Erythroblast (primary cell): ENCODE data around the gene DLG2.

Experiments used
- DNase-seq, 2 experiments: peaks; one replicate each; lab custom pipeline; 2025; lab: John Stamatoyannopoulos, UW
- GATA1 ChIP-seq: IDR thresholded peaks from 2 replicates; pipeline ENCODE4 v1.6.1; 2011; ENCODE audit warnings: low read depth, mild to moderate bottlenecking, control low read depth, low read length, moderate library complexity
- POLR2A ChIP-seq: IDR thresholded peaks from 2 replicates; pipeline ENCODE4 v1.6.1; 2011; ENCODE audit warnings: mild to moderate bottlenecking, low read length

Gene DLG2

GRCh38 chr11:84958295-84958694 is 668.8 kb downstream of the DLG2 start:
- TF ChIP-seq GATA1, result no peak
- no peak for TF ChIP-seq POLR2A
- DNase-seq, result no peak

DNA sequence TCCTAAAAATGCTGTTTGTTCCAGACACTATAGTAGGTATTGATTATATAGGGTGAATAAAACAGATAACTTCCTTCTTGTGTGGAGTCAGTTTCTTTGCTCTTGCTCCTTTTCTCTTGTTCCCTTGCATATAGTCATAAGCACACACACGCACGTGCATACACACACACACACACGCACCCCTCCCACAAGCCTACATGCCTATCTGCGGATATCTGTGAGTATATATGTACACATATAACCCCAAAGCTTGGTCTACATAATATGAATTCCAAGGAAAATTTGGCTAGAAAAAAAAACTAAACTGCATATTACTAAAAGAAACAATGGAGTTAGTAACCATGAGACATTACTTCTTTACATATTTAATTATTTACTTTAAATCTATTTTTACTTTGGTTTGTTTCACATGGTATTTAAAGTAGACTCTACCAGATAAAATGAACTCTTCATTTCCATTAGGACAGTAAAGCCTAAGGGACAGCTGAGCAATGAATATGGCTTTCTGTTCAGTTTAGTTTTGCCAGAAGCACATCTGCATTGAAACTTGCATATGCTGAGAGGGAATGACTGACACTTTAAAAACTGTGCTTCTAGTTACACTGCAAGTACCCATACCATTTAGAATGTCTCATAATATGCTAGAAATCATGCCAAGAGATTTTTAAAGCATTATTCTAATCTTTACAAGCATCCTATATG is 676.4 kb downstream of the DLG2 start:
- no peak for DNase-seq
- no peak for TF ChIP-seq GATA1

GRCh38 chr11:84947970-84948580 is 679.1 kb downstream of the DLG2 start:
- no peak for TF ChIP-seq POLR2A
- TF ChIP-seq GATA1, result no peak

GRCh38 chr11:84947070-84947469 is 680.1 kb downstream of the DLG2 start:
- no peak for TF ChIP-seq GATA1
- DNase-seq, result no peak

More at GRCh38 chr11:84947970-84948580, 679.1 kb downstream of the DLG2 start:
- no peak for DNase-seq

GRCh38 chr11:84930863-84931262 is 696.3 kb downstream of the DLG2 start:
- DNase-seq, result no peak
- TF ChIP-seq GATA1, result no peak
- TF ChIP-seq POLR2A, result no peak

- no peak for DNase-seq
- TF ChIP-seq POLR2A, result no peak
- no peak for TF ChIP-seq GATA1
Measured at GRCh38 chr11:84929738-84930137, 697.4 kb downstream of the DLG2 start.

DNA sequence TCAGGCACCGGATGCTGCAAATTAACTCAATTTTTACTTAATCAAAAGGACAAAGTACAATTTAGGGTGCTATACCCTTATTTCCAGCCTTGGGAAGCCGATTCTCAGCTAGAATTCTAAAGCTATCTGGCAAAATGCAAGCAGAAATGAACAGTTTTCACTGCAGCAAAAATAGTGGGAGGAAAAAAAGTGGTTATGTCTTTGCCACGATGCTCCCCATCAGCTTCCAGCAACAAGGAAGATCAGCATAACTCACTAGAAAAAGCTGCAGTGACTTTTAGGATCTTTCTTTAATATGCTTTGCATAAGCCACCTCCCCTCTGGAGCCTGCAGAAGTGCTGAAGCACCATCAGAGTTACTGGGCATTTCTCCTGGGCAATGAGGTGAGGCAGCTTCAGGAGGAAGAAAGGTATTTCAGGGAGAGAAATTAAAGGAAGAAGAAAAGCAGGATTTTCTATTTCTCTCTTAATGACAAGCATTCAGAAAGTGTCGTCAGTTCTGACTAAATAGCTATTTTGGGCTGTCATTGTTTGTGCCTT is 702.9 kb downstream of the DLG2 start:
- no peak for DNase-seq

GRCh38 chr11:84923489-84923888 is 703.7 kb downstream of the DLG2 start:
- no peak for TF ChIP-seq GATA1
- TF ChIP-seq POLR2A, result no peak
- no peak for DNase-seq

More for the DNA sequence above, 702.9 kb downstream of the DLG2 start:
- TF ChIP-seq GATA1, result no peak
- TF ChIP-seq POLR2A, result no peak

GRCh38 chr11:84922836-84923235 is 704.3 kb downstream of the DLG2 start:
- TF ChIP-seq POLR2A, result no peak
- TF ChIP-seq GATA1, result no peak
- DNase-seq, result no peak

GRCh38 chr11:84922212-84922805 is 704.8 kb downstream of the DLG2 start:
- no peak for DNase-seq
- TF ChIP-seq GATA1 (no peak), POLR2A (no peak)

- no peak for TF ChIP-seq POLR2A
- TF ChIP-seq GATA1, result no peak
- DNase-seq, result no peak
Measured at GRCh38 chr11:84914511-84914910, 712.6 kb downstream of the DLG2 start.

DNA sequence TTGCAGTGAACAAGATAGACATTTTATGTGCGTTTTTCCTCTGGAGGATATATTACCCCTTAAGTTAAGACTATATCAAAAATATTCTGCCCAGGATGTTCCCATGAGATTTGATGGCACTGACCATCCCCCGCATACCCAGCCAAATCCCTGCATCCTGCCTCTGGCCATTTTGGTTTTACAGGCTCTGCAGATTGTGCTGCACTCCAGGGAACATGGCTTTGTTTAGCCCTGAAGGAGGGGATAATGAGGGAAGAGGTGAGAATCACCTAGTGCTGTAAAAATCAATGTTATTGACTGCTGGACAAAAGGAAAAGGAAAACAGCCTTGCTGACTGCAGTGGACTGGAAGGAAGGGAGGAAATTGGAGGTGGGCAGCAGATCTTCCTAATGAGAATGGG is 717.4 kb downstream of the DLG2 start:
- DNase-seq, result no peak
- TF ChIP-seq POLR2A, result no peak
- no peak for TF ChIP-seq GATA1

DNA sequence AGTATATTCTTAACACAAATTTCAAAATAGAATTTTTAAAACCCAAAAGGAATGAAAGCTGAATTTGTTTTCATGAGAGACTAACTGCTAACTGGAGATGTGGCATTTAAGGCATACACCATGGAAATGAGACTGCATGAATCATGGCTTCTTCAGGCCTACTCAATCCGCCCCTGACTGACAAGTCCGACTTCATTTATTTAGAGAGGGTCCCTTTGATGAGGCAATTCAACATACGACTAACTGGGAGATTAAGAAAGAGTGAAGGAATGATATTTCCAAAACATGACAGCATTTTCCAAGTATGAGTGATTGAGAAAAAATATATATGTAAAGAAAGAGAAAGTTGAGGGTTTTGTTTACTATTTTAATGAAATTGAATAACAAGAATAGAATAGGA is 720.1 kb downstream of the DLG2 start:
- TF ChIP-seq GATA1 (no peak), POLR2A (no peak)
- no peak for DNase-seq

DNA sequence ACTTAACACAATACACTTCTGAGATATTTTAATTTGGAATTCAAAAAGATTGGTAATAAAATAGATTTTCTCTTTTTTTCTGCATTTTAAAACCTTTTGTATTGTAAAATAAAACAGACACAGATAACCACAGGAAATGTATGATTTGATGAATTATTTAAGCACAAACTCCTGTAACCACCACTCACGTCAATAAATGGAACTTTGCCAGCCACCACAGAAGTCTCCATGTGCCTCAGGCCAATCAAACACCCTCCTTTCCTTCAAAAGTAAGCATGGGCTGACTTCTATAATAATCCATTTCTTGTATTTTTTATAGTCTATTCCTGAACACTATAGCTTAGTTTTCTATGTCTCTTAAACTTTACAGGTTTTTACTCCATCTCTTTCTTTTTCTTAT is 721.7 kb downstream of the DLG2 start:
- DNase-seq, result no peak
- TF ChIP-seq POLR2A (no peak), GATA1 (no peak)

DNA sequence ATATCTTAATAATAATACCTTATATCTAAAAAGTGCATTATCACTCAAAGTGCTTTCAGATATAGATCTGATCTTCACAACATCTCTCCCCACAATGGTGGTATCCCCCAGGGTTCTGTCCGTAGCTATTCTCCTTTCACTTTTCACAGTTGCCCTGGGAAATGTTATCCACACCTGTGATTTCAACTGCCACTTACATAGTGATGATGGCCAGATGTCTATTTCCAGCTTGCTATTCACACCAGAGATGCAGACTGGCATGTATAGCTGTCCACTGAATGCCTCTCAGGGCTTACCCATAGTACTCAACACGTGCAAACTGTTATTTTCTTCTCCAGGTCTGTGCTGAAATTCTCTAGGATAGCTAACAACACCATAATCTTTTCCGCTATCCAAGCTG is 724.7 kb downstream of the DLG2 start:
- DNase-seq, result no peak
- TF ChIP-seq GATA1, result no peak
- no peak for TF ChIP-seq POLR2A
